Measurements from ENCODE around the gene CD70. TPM values are rescaled to one million over a fixed set of nuclear protein-coding genes. Genes with fewer than 3 reads are reported as not detected.
"Not testable (repeated sequence)": the region's sequence is repeated elsewhere in the genome, so short reads cannot be mapped to it uniquely, and the experiment has no call there.

The CD70 gene
- not detected for total RNA-seq

GRCh38 chr19:6590827-6591319, at the start of gene CD70:
Gene CD70 (minus strand): TSS chr19:6591150. CDS start chr19:6591002, 148 bp downstream.
- DNase-seq (ENCODE audit: low spot score), result no peak

- not testable (repeated sequence) for DNase-seq (ENCODE audit: low spot score)
Measured at GRCh38 chr19:6640333-6640732, 49.4 kb upstream of the CD70 start.

GRCh38 chr19:6639439-6639838, 48.5 kb upstream of the CD70 start:
- DNase-seq (ENCODE audit: low spot score), result no peak

- not testable (repeated sequence) for DNase-seq (ENCODE audit: low spot score)
Measured at GRCh38 chr19:6633456-6633813, 42.5 kb upstream of the CD70 start.

- DNase-seq (ENCODE audit: low spot score), result peak; percentile 74
Measured at GRCh38 chr19:6632747-6633455, 42.0 kb upstream of the CD70 start.

GRCh38 chr19:6632002-6632621, 41.2 kb upstream of the CD70 start:
- peak; percentile 88 for DNase-seq (ENCODE audit: low spot score)

- DNase-seq (ENCODE audit: low spot score), result no peak
Measured at GRCh38 chr19:6626764-6627163, 35.8 kb upstream of the CD70 start.

GRCh38 chr19:6617374-6617773, 26.4 kb upstream of the CD70 start:
- DNase-seq (ENCODE audit: low spot score), result no peak

GRCh38 chr19:6616011-6616410, 25.1 kb upstream of the CD70 start:
- DNase-seq (ENCODE audit: low spot score), result no peak

- DNase-seq (ENCODE audit: low spot score), result no peak
Measured at GRCh38 chr19:6613711-6614110, 22.8 kb upstream of the CD70 start.

GRCh38 chr19:6610934-6611852, 20.2 kb upstream of the CD70 start:
- DNase-seq (ENCODE audit: low spot score), result no peak

- no peak for DNase-seq (ENCODE audit: low spot score)
Measured at GRCh38 chr19:6608940-6609339, 18.0 kb upstream of the CD70 start.

- not testable (repeated sequence) for DNase-seq (ENCODE audit: low spot score)
Measured at GRCh38 chr19:6608146-6608545, 17.2 kb upstream of the CD70 start.

GRCh38 chr19:6606276-6607070, 15.5 kb upstream of the CD70 start:
- DNase-seq (ENCODE audit: low spot score), result not testable (repeated sequence)

- DNase-seq (ENCODE audit: low spot score), result no peak
Measured at GRCh38 chr19:6604906-6605305, 14.0 kb upstream of the CD70 start.

- DNase-seq (ENCODE audit: low spot score), result no peak
Measured at GRCh38 chr19:6602729-6603114, 11.8 kb upstream of the CD70 start.

GRCh38 chr19:6601537-6602052, 10.6 kb upstream of the CD70 start:
- not testable (repeated sequence) for DNase-seq (ENCODE audit: low spot score)

GRCh38 chr19:6600951-6601536, 10.1 kb upstream of the CD70 start:
- not testable (repeated sequence) for DNase-seq (ENCODE audit: low spot score)

GRCh38 chr19:6599866-6600454, 9.0 kb upstream of the CD70 start:
- DNase-seq (ENCODE audit: low spot score), result no peak

- DNase-seq (ENCODE audit: low spot score), result not testable (repeated sequence)
Measured at GRCh38 chr19:6598254-6598892, 7.4 kb upstream of the CD70 start.

All from mucosa of gallbladder (tissue), 1 donor.